Neutrophil (primary cell): ENCODE measurements around the gene COL25A1.

Experiments
- H3K27ac ChIP-seq: fragments of 200-600 bp; sonication (generic); 2 replicates; pipeline ENCODE4 v1.5.1; 2016; ENCODE audit warnings: mild to moderate bottlenecking, moderate library complexity
- H3K27me3 ChIP-seq: fragments of 200-600 bp; sonication (generic); 2 replicates; pipeline ENCODE4 v1.6.0; 2016; ENCODE audit warnings: mild to moderate bottlenecking
- H3K36me3 ChIP-seq: fragments of 200-600 bp; sonication (generic); 2 replicates; pipeline ENCODE4 v1.5.1; 2017
- H3K4me1 ChIP-seq, 2 experiments: fragments of 200-600 bp in 1 of 2; sonication (generic) in 1 of 2; 1 replicate in 1 of 2; 2 replicates in 1 of 2; pipeline versions ENCODE4 v1.5.1 to v1.6.1; 2013 to 2016; ENCODE audit warnings: low read depth in 1 of 2, low read length in 1 of 2, mild to moderate bottlenecking in 1 of 2, moderate library complexity in 1 of 2; ENCODE audit not compliant: control insufficient read depth in 1 of 2, insufficient read depth in 1 of 2
- H3K4me3 ChIP-seq, 2 experiments: fragments of 200-600 bp in 1 of 2; sonication (generic) in 1 of 2; 1 replicate in 1 of 2; 2 replicates in 1 of 2; pipeline ENCODE4 v1.5.1; 2013 to 2016; ENCODE audit warnings: low read depth in 1 of 2, low read length in 1 of 2, mild to moderate bottlenecking in 1 of 2, moderate library complexity in 1 of 2
- H3K9me3 ChIP-seq: fragments of 200-600 bp; sonication (generic); 2 replicates; pipeline ENCODE4 v1.5.1; 2016
- CTCF ChIP-seq: fragments of 200-600 bp; sonication (generic); IDR thresholded peaks from 2 replicates; pipeline ENCODE4 v1.5.1; 2016; ENCODE audit warnings: antibody characterized with exemption

The COL25A1 gene

GRCh38 chr4:109182696-109183095, 119.8 kb downstream of the COL25A1 start:
- TF ChIP-seq CTCF: no peak
- Histone ChIP-seq H3K27ac (no peak overlapping the region), H3K27me3 (no peaks in the 10 kb centered on the region), H3K9me3 (no peaks in the 10 kb centered on the region), H3K4me3 (no peak overlapping the region), H3K36me3 (no peaks in the 10 kb centered on the region), H3K4me1 (no peaks in the 10 kb centered on the region)

DNA sequence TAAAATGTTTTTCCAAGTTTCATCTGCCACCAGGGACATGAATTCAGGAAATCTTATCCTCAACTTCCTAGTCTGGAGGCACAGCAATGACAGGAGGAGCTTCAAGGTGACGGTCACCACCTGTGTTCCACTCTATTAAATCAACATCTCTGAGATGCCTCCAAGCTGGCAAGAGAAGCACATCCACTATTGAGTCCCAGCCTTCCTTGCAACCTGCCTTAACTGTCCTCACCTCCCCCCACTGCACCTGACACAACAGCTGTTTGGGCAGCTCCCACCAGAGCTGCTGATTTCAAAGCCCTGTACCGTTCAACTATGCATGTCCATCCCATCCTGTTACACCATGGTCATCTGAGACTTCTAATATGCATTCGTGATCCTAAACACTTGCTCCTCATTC, 123.4 kb downstream of the COL25A1 start:
- H3K9me3 ChIP-seq: no peaks in the 10 kb centered on the region
- no peak overlapping the region for H3K4me3 ChIP-seq
- no peaks in the 10 kb centered on the region for H3K27me3 ChIP-seq
- H3K36me3 ChIP-seq: no peaks in the 10 kb centered on the region
- TF ChIP-seq CTCF: no peak
- H3K4me1 ChIP-seq: no peaks in the 10 kb centered on the region
- no peak overlapping the region for H3K27ac ChIP-seq

GRCh38 chr4:109177096-109177810, 125.2 kb downstream of the COL25A1 start:
- TF ChIP-seq CTCF: no peak
- Histone ChIP-seq H3K4me3 (no peak overlapping the region), H3K9me3 (no peaks in the 10 kb centered on the region), H3K27me3 (no peaks in the 10 kb centered on the region), H3K27ac (no peak overlapping the region), H3K4me1 (no peaks in the 10 kb centered on the region), H3K36me3 (no peaks in the 10 kb centered on the region)

GRCh38 chr4:109174224-109174953, 128.1 kb downstream of the COL25A1 start:
- TF ChIP-seq CTCF: no peak
- Histone ChIP-seq H3K9me3 (no peaks in the 10 kb centered on the region), H3K27ac (no peak overlapping the region), H3K4me3 (no peak overlapping the region), H3K27me3 (no peaks in the 10 kb centered on the region), H3K36me3 (no peaks in the 10 kb centered on the region), H3K4me1 (no peaks in the 10 kb centered on the region)

DNA sequence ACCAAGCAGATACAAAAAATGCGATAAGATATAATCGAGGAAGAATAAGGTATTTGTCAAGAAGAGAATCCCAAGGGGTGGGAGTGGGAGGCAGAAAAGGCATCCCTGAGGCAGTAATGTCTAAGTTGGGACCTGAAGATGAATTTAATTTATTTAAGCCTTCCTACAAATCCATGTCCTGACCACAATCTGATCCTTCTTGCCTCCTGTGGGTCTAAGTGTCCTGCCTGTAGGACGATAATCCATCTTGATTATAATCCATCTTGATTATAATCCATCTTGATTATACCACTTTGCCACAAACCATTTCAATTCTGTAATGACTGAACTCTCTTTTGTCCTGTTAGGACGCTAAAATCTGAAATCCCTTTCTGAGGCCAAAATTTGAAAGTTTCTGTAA, 130.2 kb downstream of the COL25A1 start:
- no peaks in the 10 kb centered on the region for H3K4me1 ChIP-seq
- no peak overlapping the region for H3K27ac ChIP-seq
- H3K36me3 ChIP-seq: no peaks in the 10 kb centered on the region
- no peaks in the 10 kb centered on the region for H3K27me3 ChIP-seq
- H3K9me3 ChIP-seq: no peaks in the 10 kb centered on the region
- H3K4me3 ChIP-seq: no peak overlapping the region
- no peak for TF ChIP-seq CTCF
